Activated gamma-delta T cell treated with anti-CD3 and anti-CD28 coated beads, Interleukin-2, amount 50 U/mL, for 16 hours (primary cell): Measurements from ENCODE around the gene PIK3CA.
"Not testable (repeated sequence)": the region's sequence is repeated elsewhere in the genome, so short reads cannot be mapped to it uniquely, and the experiment has no call there.

ENCODE experiments used
- DNase-seq: peaks from one replicate; pipeline ENCODE4 v3.0.0-alpha.2; 2020; ENCODE audit warnings: low read depth

The PIK3CA gene

GRCh38 chr3:179147873-179148615 lies at the start of gene PIK3CA:
TSS of gene PIK3CA (plus strand) at chr3:179148357. CDS start at chr3:179198826, 50,469 bp downstream.
- peak; percentile 93 for DNase-seq

GRCh38 chr3:179098388-179099077 lies 49.6 kb upstream of the PIK3CA start:
- DNase-seq, result no peak

GRCh38 chr3:179100652-179101051 lies 47.5 kb upstream of the PIK3CA start:
- no peak for DNase-seq

- DNase-seq, result no peak
Observed at GRCh38 chr3:179105881-179106280, 42.3 kb upstream of the PIK3CA start.

- DNase-seq, result no peak
Observed at GRCh38 chr3:179107617-179108016, 40.5 kb upstream of the PIK3CA start.

- no peak for DNase-seq
Observed at GRCh38 chr3:179108086-179108485, 40.1 kb upstream of the PIK3CA start.

GRCh38 chr3:179113903-179114302 lies 34.3 kb upstream of the PIK3CA start:
- DNase-seq, result no peak

GRCh38 chr3:179115444-179115843 lies 32.7 kb upstream of the PIK3CA start:
- DNase-seq, result not testable (repeated sequence)

GRCh38 chr3:179116816-179117215 lies 31.3 kb upstream of the PIK3CA start:
- no peak for DNase-seq

GRCh38 chr3:179132191-179132890 lies 15.8 kb upstream of the PIK3CA start:
- not testable (repeated sequence) for DNase-seq

GRCh38 chr3:179133575-179133974 lies 14.6 kb upstream of the PIK3CA start:
- no peak for DNase-seq

- no peak for DNase-seq
Observed at GRCh38 chr3:179136195-179136594, 12.0 kb upstream of the PIK3CA start.

GRCh38 chr3:179141890-179142289 lies 6.3 kb upstream of the PIK3CA start:
- no peak for DNase-seq

GRCh38 chr3:179146911-179147513 lies 1.1 kb upstream of the PIK3CA start:
- peak; percentile 21 for DNase-seq

- DNase-seq, result no peak
Observed at GRCh38 chr3:179147514-179147872, 664 bp upstream of the PIK3CA start.

GRCh38 chr3:179148616-179149405 lies 654 bp downstream of the PIK3CA start:
- peak; percentile 43 for DNase-seq

GRCh38 chr3:179149406-179149867 lies 1.3 kb downstream of the PIK3CA start:
- peak; percentile 31 for DNase-seq

- DNase-seq, result no peak
Observed at GRCh38 chr3:179149951-179150350, 1.8 kb downstream of the PIK3CA start.

- DNase-seq, result no peak
Observed at GRCh38 chr3:179150610-179151009, 2.5 kb downstream of the PIK3CA start.

- no peak for DNase-seq
Observed at GRCh38 chr3:179151474-179151873, 3.3 kb downstream of the PIK3CA start.

- DNase-seq, result no peak
Observed at GRCh38 chr3:179156170-179156569, 8.0 kb downstream of the PIK3CA start.

GRCh38 chr3:179156775-179157174 lies 8.6 kb downstream of the PIK3CA start:
- no peak for DNase-seq
